ENCODE measurements around the gene LHPP. TPM values are rescaled to one million over a fixed set of nuclear protein-coding genes. Genes with fewer than 3 reads are reported as not detected.

Gene LHPP
- total and polyA plus RNA-seq, 10 of the 15 experiments (the other 5 are each of a cell fraction or from before 2014, with no cell fraction given): 0.79 to 9.8 (median 6.7) TPM

GRCh38 chr10:124465777-124466488 lies 4.3 kb downstream of the LHPP start:
- no peaks in the 10 kb centered on the region for H3K27me3 ChIP-seq (replicated peaks in 1 of 2; ENCODE audit: control insufficient read depth in 2 of 2, insufficient read depth in 2 of 2, low read length in 1 of 2)
- H2AFZ ChIP-seq (ENCODE audit: control insufficient read depth, low read depth, low read length): peak overlapping the region; percentile 62; the same call in 1 of the 2 replicates
- no peaks in the 10 kb centered on the region for H4K20me1 ChIP-seq (ENCODE audit: control insufficient read depth, insufficient read depth)
- BruUV-seq (replicated peaks): no TSS peak
- WGBS (ENCODE audit: insufficient coverage, insufficient replicate concordance, low lambda C conversion rate, missing lambda C conversion rate): 75% methylated on average over 9 of the region's 9 CpGs
- intact Hi-C loops (cut with micrococcal nuclease; ENCODE audit: unreplicated experiment) (no loop called here), in situ Hi-C loops (cut with MboI) (no loop called here)
- no peaks in the 10 kb centered on the region for H3K9me3 ChIP-seq (replicated peaks; ENCODE audit: control insufficient read depth, insufficient read depth, low read length)
- no peaks in the 10 kb centered on the region for H3K36me3 ChIP-seq (ENCODE audit: control insufficient read depth in 2 of 2, insufficient read depth in 2 of 2, low read length in 1 of 2)
- peak overlapping the region; percentile 11; the same call in 1 of the 2 replicates for H3K4me2 ChIP-seq (ENCODE audit: control insufficient read depth, insufficient read depth)
- ChIA-PET POLR2A (no interaction called here), CTCF (no interaction called here), SMC1A (ENCODE audit: uncharacterized antibody, unreplicated experiment) (no interaction called here), RAD21 (ENCODE audit: unreplicated experiment) (no interaction called here)
- no peak overlapping the region for H3K9ac ChIP-seq (ENCODE audit: control insufficient read depth, insufficient read depth, low read length)
- DNase-seq (ENCODE audit: low read depth, low spot score) (no peak), FAIRE-seq (no peak), ATAC-seq (no peak)
- TF ChIP-seq KLF5 (IDR thresholded peaks at IDR 0.05; ENCODE audit: partially characterized antibody) (no peak), PRDM15 (CRISPR knock-in tag; IDR thresholded peaks at IDR 0.05) (no peak), SUZ12 (IDR thresholded peaks at IDR 0.05; ENCODE audit: unreplicated experiment) (no peak), GATAD2B (conservative IDR thresholded peaks at IDR 0.05; ENCODE audit: low read depth) (no peak), ZNF274 (IDR thresholded peaks at IDR 0.05; ENCODE audit: insufficient read depth, insufficient read length) (no peak), POLR2A (IDR thresholded peaks at IDR 0.05; ENCODE audit: low read depth, low read length) (no peak), IKZF1 (conservative IDR thresholded peaks at IDR 0.05) (no peak)
- peaks cover 18% of the 10 kb centered on the region for H3K4me1 ChIP-seq (ENCODE audit: control insufficient read depth, insufficient read depth, low read length)
- 0 out of 2 replicates have a peak overlapping the region, but pooled peaks have one; percentile 41 for H3K4me3 ChIP-seq
- no peak overlapping the region for H3K27ac ChIP-seq (ENCODE audit: control insufficient read depth, insufficient read depth)
- no peaks in the 10 kb centered on the region for H3K79me2 ChIP-seq (ENCODE audit: control insufficient read depth, insufficient read depth, low read length)
